ENCODE results near the gene ZNF215. TPM values are rescaled to one million over a fixed set of nuclear protein-coding genes. Genes with fewer than 3 reads are reported as not detected.
"Not testable (repeated sequence)": the region's sequence is repeated elsewhere in the genome, so short reads cannot be mapped to it uniquely, and the experiment has no call there.

Gene ZNF215
- total and polyA plus RNA-seq, 2 of the 4 experiments (the other 2 are of a cell fraction) = 3.4 to 7.7 TPM

- H4K91ac ChIP-seq (ENCODE audit: insufficient read depth, low read depth, low read length); H3K4me1 ChIP-seq (ENCODE audit: control insufficient read depth, insufficient read depth, low read length); POLR2A ChIA-PET (ENCODE audit: unreplicated experiment); H3K27me3 ChIP-seq (ENCODE audit: control insufficient read depth, insufficient read depth, low read length); CTCF ChIA-PET; H2BK20ac ChIP-seq (ENCODE audit: low read depth, low read length); BruUV-seq (replicated peaks); H3K4me2 ChIP-seq (ENCODE audit: low read depth, low read length); H2AK5ac ChIP-seq (ENCODE audit: low read depth, low read length); H2BK15ac ChIP-seq (ENCODE audit: low read depth, low read length); H3K18ac ChIP-seq (ENCODE audit: low read depth, low read length); in situ Hi-C loops (cut with MboI; ENCODE audit: low sequenced_read_pairs); H2BK5ac ChIP-seq (ENCODE audit: low read depth, low read length, poor library complexity, severe bottlenecking); H3K14ac ChIP-seq (replicated peaks; ENCODE audit: low read depth, low read length); H4K20me1 ChIP-seq (ENCODE audit: insufficient read depth, low read length); H3K79me1 ChIP-seq (ENCODE audit: low read depth in 1 of 2, low read length in 2 of 2); H3K27ac ChIP-seq (ENCODE audit: insufficient read depth, low read length); ATAC-seq (ENCODE audit: low read depth); H2BK120ac ChIP-seq (ENCODE audit: low read depth, low read length); H4K5ac ChIP-seq (ENCODE audit: low read depth, low read length); H3K9me1 ChIP-seq (ENCODE audit: insufficient read depth, low read length); H3K4ac ChIP-seq (ENCODE audit: low read depth, low read length); H2AK9ac ChIP-seq (replicated peaks; ENCODE audit: low read depth, low read length, poor library complexity); dilution Hi-C loops (cut with HindIII; ENCODE audit: low sequenced_read_pairs, unreplicated experiment); H3K36me3 ChIP-seq (ENCODE audit: control insufficient read depth, insufficient read depth, low read length); H2AFZ ChIP-seq (replicated peaks; ENCODE audit: low read length, poor library complexity); H3K23ac ChIP-seq (ENCODE audit: low read depth, low read length); H3K9me3 ChIP-seq (ENCODE audit: control insufficient read depth, insufficient read depth, low read length); H3K4me3 ChIP-seq (ENCODE audit: insufficient read depth, low read depth, low read length); intact Hi-C loops (cut with micrococcal nuclease); H3K56ac ChIP-seq (ENCODE audit: extremely low read depth, insufficient read depth, low read length); DNase-seq; H3K9ac ChIP-seq (ENCODE audit: low read depth, low read length); H4K8ac ChIP-seq (ENCODE audit: low read depth in 2 of 2, low read length in 2 of 2): not testable (repeated sequence)
- no CpG with 5 or more reads among the region's 10 CpGs for WGBS, 2 experiments (ENCODE audit: extremely low coverage in 2 of 2, insufficient read length in 1 of 2)
Observed at GRCh38 chr11:6954248-6954647, 28.0 kb downstream of the ZNF215 start.

Measured in IMR-90 (cell line).